ENCODE measurements around the gene SCAPER. TPM values are rescaled to one million over a fixed set of nuclear protein-coding genes. Genes with fewer than 3 reads are reported as not detected.

Gene SCAPER
- total and polyA plus RNA-seq, 10 of the 15 experiments (the other 5 are each of a cell fraction or from before 2014, with no cell fraction given): 1.0 to 7.7 (median 3.9) TPM

GRCh38 chr15:76932135-76932966 lies 27.2 kb upstream of the SCAPER start:
- Histone ChIP-seq H3K4me3 (peak overlapping the region; percentile 85), H4K20me1 (ENCODE audit: control insufficient read depth, insufficient read depth) (no peaks in the 10 kb centered on the region), H3K9ac (ENCODE audit: control insufficient read depth, insufficient read depth, low read length) (peak overlapping the region; percentile 79), H3K27ac (ENCODE audit: control insufficient read depth, insufficient read depth) (peak overlapping the region; percentile 43), H3K36me3 (ENCODE audit: control insufficient read depth in 2 of 2, insufficient read depth in 2 of 2, low read length in 1 of 2) (peaks cover 0 to 4% of the 10 kb centered on the region in 2 experiments; a peak in 1 of 4 replicates), H3K79me2 (ENCODE audit: control insufficient read depth, insufficient read depth, low read length) (peaks cover 6% of the 10 kb centered on the region), H3K27me3 (replicated peaks in 1 of 2; ENCODE audit: control insufficient read depth in 2 of 2, insufficient read depth in 2 of 2, low read length in 1 of 2) (peaks cover 0 to 2% of the 10 kb centered on the region in 2 experiments; a peak in 1 of 4 replicates), H3K4me1 (ENCODE audit: control insufficient read depth, insufficient read depth, low read length) (peaks cover 14% of the 10 kb centered on the region), H3K9me3 (replicated peaks; ENCODE audit: control insufficient read depth, insufficient read depth, low read length) (no peaks in the 10 kb centered on the region), H3K4me2 (ENCODE audit: control insufficient read depth, insufficient read depth) (peak overlapping the region; percentile 93), H2AFZ (ENCODE audit: control insufficient read depth, low read depth, low read length) (peak overlapping the region; percentile 75)
- FAIRE-seq (no peak), ATAC-seq (no peak), DNase-seq (ENCODE audit: low read depth, low spot score) (no peak)
- RAD21 ChIA-PET (ENCODE audit: unreplicated experiment): interaction anchor here (0.8 to 1.4 kb wide), 2 partner anchors 9 to 27 kb away, joined by 3 to 6 read pairs; no protein-coding TSS in a partner anchor
- SMC1A ChIA-PET (ENCODE audit: uncharacterized antibody, unreplicated experiment): interaction anchor here (1.4 kb wide), 1 partner anchor 38 kb away, joined by 3 read pairs; no protein-coding TSS in a partner anchor
- TSS peak; percentile 67 for BruUV-seq (replicated peaks)
- POLR2A ChIA-PET: no interaction called here
- intact Hi-C loops (cut with micrococcal nuclease; ENCODE audit: unreplicated experiment): no loop called here
- CTCF ChIA-PET: interaction anchor here (1.0 kb wide), 1 partner anchor 41 kb away, joined by 4 read pairs; no protein-coding TSS in a partner anchor
- no peak for TF ChIP-seq ESRRA (IDR thresholded peaks at IDR 0.05; ENCODE audit: low read length)
- no peak for TF ChIP-seq REST (IDR thresholded peaks at IDR 0.05; ENCODE audit: low read depth, low read length)
- no peak for TF ChIP-seq ATF7 (IDR thresholded peaks at IDR 0.05; ENCODE audit: low read depth)
- TF ChIP-seq BCL3 (IDR thresholded peaks at IDR 0.05; ENCODE audit: borderline replicate concordance, insufficient read depth, low read depth, low read length, poor library complexity, severe bottlenecking): no peak
- no peak for TF ChIP-seq NRF1 (conservative IDR thresholded peaks at IDR 0.05; ENCODE audit: low read depth, low read length)
- no peak for TF ChIP-seq POLR2AphosphoS5 (IDR thresholded peaks at IDR 0.05; ENCODE audit: low read length)
- TF ChIP-seq MLLT1 (IDR thresholded peaks at IDR 0.05): peak; percentile 49; the same call in 1 of the 2 replicates
- peak; percentile 43 to 55; a peak in 2 of 4 replicates for TF ChIP-seq BHLHE40 (IDR thresholded peaks at IDR 0.05; ENCODE audit: borderline replicate concordance in 1 of 2, low read depth in 2 of 2, low read length in 1 of 2)
- 25% methylated on average over 14 of the region's 14 CpGs for WGBS (ENCODE audit: insufficient coverage, insufficient replicate concordance, low lambda C conversion rate, missing lambda C conversion rate)
- in situ Hi-C loops (cut with MboI): no loop called here

Data from GM12878 (cell line).